Liver (tissue), 9 donors: Measurements from ENCODE around the gene B3GALNT2. TPM values are rescaled to one million over a fixed set of nuclear protein-coding genes. Genes with fewer than 3 reads are reported as not detected.

Source experiments
- DNase-seq: peaks from one replicate; pipeline ENCODE4 v3.0.0-alpha.2; 2017; ENCODE audit warnings: low spot score
- H3K27ac ChIP-seq, 2 donors: one replicate each; pipeline ENCODE4 v1.7.0; 2013; ENCODE audit warnings: inconsistent platforms in 2 of 2, low read length in 2 of 2, control low read depth in 1 of 2, low read depth in 1 of 2, mild to moderate bottlenecking in 1 of 2
- H3K27me3 ChIP-seq, 4 donors: one replicate each; pipeline versions ENCODE4 v1.6.1 to v1.7.0; 2013; ENCODE audit warnings: low read length in 3 of 4, inconsistent platforms in 1 of 4, mild to moderate bottlenecking in 1 of 4, moderate library complexity in 1 of 4; ENCODE audit not compliant: control insufficient read depth in 4 of 4, insufficient read depth in 4 of 4
- H3K36me3 ChIP-seq, 4 donors: one replicate each; pipeline versions ENCODE4 v1.6.1 to v1.7.0; 2013; ENCODE audit warnings: low read length in 3 of 4, mild to moderate bottlenecking in 3 of 4, low read depth in 1 of 4, moderate library complexity in 1 of 4; ENCODE audit not compliant: control insufficient read depth in 4 of 4, insufficient read depth in 3 of 4
- H3K4me1 ChIP-seq, 4 donors: one replicate each; pipeline versions ENCODE4 v1.6.1 to v1.7.0; 2013; ENCODE audit warnings: low read length in 3 of 4, mild to moderate bottlenecking in 3 of 4, moderate library complexity in 1 of 4; ENCODE audit not compliant: control insufficient read depth in 4 of 4, insufficient read depth in 4 of 4
- H3K4me3 ChIP-seq, 3 donors: one replicate each; pipeline versions ENCODE4 v1.6.1 to v1.7.0; 2013; ENCODE audit warnings: low read length in 3 of 3, control low read depth in 1 of 3, low read depth in 1 of 3, mild to moderate bottlenecking in 1 of 3
- H3K9ac ChIP-seq, 2 donors: one replicate each; pipeline ENCODE4 v1.7.0; 2013; ENCODE audit warnings: low read length in 2 of 2, mild to moderate bottlenecking in 2 of 2, moderate library complexity in 2 of 2, control low read depth in 1 of 2, low read depth in 1 of 2
- H3K9me3 ChIP-seq, 4 donors: one replicate each; pipeline versions ENCODE4 v1.6.1 to v1.7.0; 2013; ENCODE audit warnings: low read length in 3 of 4; ENCODE audit not compliant: control insufficient read depth in 4 of 4
- EGR1 ChIP-seq, 2 donors: IDR thresholded peaks; 2 replicates each; pipeline ENCODE4 v1.6.1; 2016 to 2018; ENCODE audit warnings: antibody characterized with exemption in 2 of 2, low read depth in 2 of 2
- FOXA1 ChIP-seq: IDR thresholded peaks from 2 replicates; pipeline ENCODE4 v1.6.1; 2016; ENCODE audit warnings: antibody characterized with exemption
- FOXA2 ChIP-seq: IDR thresholded peaks from 2 replicates; pipeline ENCODE4 v1.6.1; 2016; ENCODE audit warnings: antibody characterized with exemption
- GABPA ChIP-seq, 2 donors: IDR thresholded peaks in 1 of 2; conservative IDR thresholded peaks in 1 of 2; 2 replicates each; pipeline ENCODE4 v1.6.1; 2016; ENCODE audit warnings: antibody characterized with exemption in 2 of 2, mild to moderate bottlenecking in 1 of 2, moderate library complexity in 1 of 2
- HNF4G ChIP-seq: IDR thresholded peaks from 2 replicates; pipeline ENCODE4 v1.6.1; 2016; ENCODE audit warnings: antibody characterized with exemption
- JUND ChIP-seq, 2 donors: IDR thresholded peaks; 2 replicates each; pipeline ENCODE4 v1.6.1; 2016; ENCODE audit warnings: antibody characterized with exemption in 2 of 2
- NR2F2 ChIP-seq: IDR thresholded peaks from 2 replicates; pipeline ENCODE4 v1.6.1; 2016; ENCODE audit warnings: antibody characterized with exemption
- RAD21 ChIP-seq, 2 donors: IDR thresholded peaks; 2 replicates each; pipeline ENCODE4 v1.6.1; 2016; ENCODE audit warnings: antibody characterized with exemption in 2 of 2, mild to moderate bottlenecking in 2 of 2
- RXRA ChIP-seq, 2 donors: IDR thresholded peaks; 2 replicates each; pipeline ENCODE4 v1.6.1; 2017 to 2018; ENCODE audit warnings: antibody characterized with exemption in 2 of 2, mild to moderate bottlenecking in 1 of 2
- SP1 ChIP-seq: IDR thresholded peaks from 2 replicates; pipeline ENCODE4 v1.6.1; 2018; ENCODE audit warnings: antibody characterized with exemption, mild to moderate bottlenecking
- TAF1 ChIP-seq: conservative IDR thresholded peaks from 2 replicates; pipeline ENCODE4 v1.6.1; 2016; ENCODE audit warnings: antibody characterized with exemption, mild to moderate bottlenecking
- WGBS: extraction: QIAGEN DNeasy Blood & Tissue Kit; methylation state at CpG from one replicate; pipeline ENCODE4 v1.1.7; 2013; 5-methylcytosine and 5-hydroxymethylcytosine counted together
- polyA plus RNA-seq, 2 donors: library from polyadenylated mRNA; stranded (reverse) in 1 of 2; unstranded in 1 of 2; fragments of 200-250 nt in 1 of 2; fragments of >200 nt in 1 of 2; fragmentation: Nextera tagmentation in 1 of 2; extraction: Ambion mirVana in 1 of 2; gene quantifications; one replicate each; pipeline versions ENCODE4 v1.2.1 to v1.2.3, GENCODE V29; 2013 to 2015
- total RNA-seq, 2 donors: library from RNA; depleted of rRNA; stranded (reverse); fragments of >200 nt; gene quantifications; one replicate each; pipeline ENCODE4 v1.2.3, GENCODE V29; 2014
- TF ChIP-seq, protein P1 (sequence below): IDR thresholded peaks from 2 replicates; pipeline ENCODE4 v1.6.1; 2016; ENCODE audit warnings: antibody characterized with exemption
- TF ChIP-seq, protein P2 (sequence below): IDR thresholded peaks from 2 replicates; pipeline ENCODE4 v1.6.1; 2016; ENCODE audit warnings: antibody characterized with exemption
- TF ChIP-seq, protein P3 (sequence below): fragments of 150-350 bp; IDR thresholded peaks from 2 replicates; pipeline ENCODE4 v1.5.1; 2017; ENCODE audit warnings: improper control_type of control experiment, low read depth, low read length; ENCODE audit not compliant: missing input control
- TF ChIP-seq, protein P4 (sequence below): IDR thresholded peaks from 2 replicates; pipeline ENCODE4 v1.6.1; 2016; ENCODE audit warnings: antibody characterized with exemption
- TF ChIP-seq, protein P5 (sequence below): IDR thresholded peaks from 2 replicates; pipeline ENCODE4 v1.6.1; 2016; ENCODE audit warnings: antibody characterized with exemption, mild to moderate bottlenecking
- donor health status: healthy.
- donor health status: healthy.
- donor health status: healthy.
- donor health status: healthy.
- donor health status: healthy.

B3GALNT2 gene
- total and polyA plus RNA-seq, 4 donors = 2.3 to 20.7 (median 7.1) TPM

DNA sequence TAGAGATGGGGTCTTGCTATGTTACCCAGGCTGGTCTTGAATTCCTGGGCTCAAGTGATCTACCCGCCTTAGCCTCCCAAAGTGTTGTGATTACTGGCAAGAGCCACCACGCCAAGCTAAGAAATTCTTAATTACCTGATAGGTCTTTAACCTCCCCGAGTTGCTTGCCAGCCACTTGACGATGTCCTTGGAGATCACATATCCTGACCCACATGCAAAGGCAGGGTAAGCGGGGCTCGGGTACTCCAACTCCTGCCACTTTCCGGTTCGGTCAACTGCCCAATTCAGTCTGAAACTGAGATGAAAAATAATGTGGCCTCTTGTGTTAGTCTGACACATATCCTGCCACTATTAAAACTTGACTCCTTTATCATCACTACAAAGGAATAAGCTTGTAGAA is 50.2 kb downstream of the B3GALNT2 start:
- no peaks in the 10 kb centered on the region for H3K9me3 ChIP-seq
- H3K27me3 ChIP-seq = no peaks in the 10 kb centered on the region
- no peak overlapping the region for H3K9ac ChIP-seq
- no peak overlapping the region for H3K27ac ChIP-seq
- H3K36me3 ChIP-seq = peaks cover 3 to 30% (median 17%) of the 10 kb centered on the region in 4 donors
- WGBS = 97% methylated on average over 8 of the region's 8 CpGs
- no peaks in the 10 kb centered on the region for H3K4me1 ChIP-seq
- no peak for DNase-seq
- no peak overlapping the region for H3K4me3 ChIP-seq
- TF ChIP-seq JUND (IDR thresholded peaks at IDR 0.05) (no peak), FOXA1 (no peak), RXRA (IDR thresholded peaks at IDR 0.05) (no peak), TAF1 (no peak), EGR1 (IDR thresholded peaks at IDR 0.05; ENCODE audit: low read depth in 2 of 2) (no peak), HNF4G (no peak), NR2F2 (no peak), SP1 (no peak), RAD21 (IDR thresholded peaks at IDR 0.05) (no peak), GABPA (IDR thresholded peaks at IDR 0.05 in 1 of 2, conservative IDR thresholded peaks at IDR 0.05 in 1 of 2) (no peak)
- TF ChIP-seq, protein P1, sequence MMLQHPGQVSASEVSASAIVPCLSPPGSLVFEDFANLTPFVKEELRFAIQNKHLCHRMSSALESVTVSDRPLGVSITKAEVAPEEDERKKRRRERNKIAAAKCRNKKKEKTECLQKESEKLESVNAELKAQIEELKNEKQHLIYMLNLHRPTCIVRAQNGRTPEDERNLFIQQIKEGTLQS = no peak
- TF ChIP-seq, protein P2, sequence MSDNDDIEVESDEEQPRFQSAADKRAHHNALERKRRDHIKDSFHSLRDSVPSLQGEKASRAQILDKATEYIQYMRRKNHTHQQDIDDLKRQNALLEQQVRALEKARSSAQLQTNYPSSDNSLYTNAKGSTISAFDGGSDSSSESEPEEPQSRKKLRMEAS = no peak
- TF ChIP-seq, protein P3, sequence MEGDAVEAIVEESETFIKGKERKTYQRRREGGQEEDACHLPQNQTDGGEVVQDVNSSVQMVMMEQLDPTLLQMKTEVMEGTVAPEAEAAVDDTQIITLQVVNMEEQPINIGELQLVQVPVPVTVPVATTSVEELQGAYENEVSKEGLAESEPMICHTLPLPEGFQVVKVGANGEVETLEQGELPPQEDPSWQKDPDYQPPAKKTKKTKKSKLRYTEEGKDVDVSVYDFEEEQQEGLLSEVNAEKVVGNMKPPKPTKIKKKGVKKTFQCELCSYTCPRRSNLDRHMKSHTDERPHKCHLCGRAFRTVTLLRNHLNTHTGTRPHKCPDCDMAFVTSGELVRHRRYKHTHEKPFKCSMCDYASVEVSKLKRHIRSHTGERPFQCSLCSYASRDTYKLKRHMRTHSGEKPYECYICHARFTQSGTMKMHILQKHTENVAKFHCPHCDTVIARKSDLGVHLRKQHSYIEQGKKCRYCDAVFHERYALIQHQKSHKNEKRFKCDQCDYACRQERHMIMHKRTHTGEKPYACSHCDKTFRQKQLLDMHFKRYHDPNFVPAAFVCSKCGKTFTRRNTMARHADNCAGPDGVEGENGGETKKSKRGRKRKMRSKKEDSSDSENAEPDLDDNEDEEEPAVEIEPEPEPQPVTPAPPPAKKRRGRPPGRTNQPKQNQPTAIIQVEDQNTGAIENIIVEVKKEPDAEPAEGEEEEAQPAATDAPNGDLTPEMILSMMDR = no peak
- TF ChIP-seq, protein P4, sequence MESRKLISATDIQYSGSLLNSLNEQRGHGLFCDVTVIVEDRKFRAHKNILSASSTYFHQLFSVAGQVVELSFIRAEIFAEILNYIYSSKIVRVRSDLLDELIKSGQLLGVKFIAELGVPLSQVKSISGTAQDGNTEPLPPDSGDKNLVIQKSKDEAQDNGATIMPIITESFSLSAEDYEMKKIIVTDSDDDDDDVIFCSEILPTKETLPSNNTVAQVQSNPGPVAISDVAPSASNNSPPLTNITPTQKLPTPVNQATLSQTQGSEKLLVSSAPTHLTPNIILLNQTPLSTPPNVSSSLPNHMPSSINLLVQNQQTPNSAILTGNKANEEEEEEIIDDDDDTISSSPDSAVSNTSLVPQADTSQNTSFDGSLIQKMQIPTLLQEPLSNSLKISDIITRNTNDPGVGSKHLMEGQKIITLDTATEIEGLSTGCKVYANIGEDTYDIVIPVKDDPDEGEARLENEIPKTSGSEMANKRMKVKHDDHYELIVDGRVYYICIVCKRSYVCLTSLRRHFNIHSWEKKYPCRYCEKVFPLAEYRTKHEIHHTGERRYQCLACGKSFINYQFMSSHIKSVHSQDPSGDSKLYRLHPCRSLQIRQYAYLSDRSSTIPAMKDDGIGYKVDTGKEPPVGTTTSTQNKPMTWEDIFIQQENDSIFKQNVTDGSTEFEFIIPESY = no peak
- TF ChIP-seq, protein P5, sequence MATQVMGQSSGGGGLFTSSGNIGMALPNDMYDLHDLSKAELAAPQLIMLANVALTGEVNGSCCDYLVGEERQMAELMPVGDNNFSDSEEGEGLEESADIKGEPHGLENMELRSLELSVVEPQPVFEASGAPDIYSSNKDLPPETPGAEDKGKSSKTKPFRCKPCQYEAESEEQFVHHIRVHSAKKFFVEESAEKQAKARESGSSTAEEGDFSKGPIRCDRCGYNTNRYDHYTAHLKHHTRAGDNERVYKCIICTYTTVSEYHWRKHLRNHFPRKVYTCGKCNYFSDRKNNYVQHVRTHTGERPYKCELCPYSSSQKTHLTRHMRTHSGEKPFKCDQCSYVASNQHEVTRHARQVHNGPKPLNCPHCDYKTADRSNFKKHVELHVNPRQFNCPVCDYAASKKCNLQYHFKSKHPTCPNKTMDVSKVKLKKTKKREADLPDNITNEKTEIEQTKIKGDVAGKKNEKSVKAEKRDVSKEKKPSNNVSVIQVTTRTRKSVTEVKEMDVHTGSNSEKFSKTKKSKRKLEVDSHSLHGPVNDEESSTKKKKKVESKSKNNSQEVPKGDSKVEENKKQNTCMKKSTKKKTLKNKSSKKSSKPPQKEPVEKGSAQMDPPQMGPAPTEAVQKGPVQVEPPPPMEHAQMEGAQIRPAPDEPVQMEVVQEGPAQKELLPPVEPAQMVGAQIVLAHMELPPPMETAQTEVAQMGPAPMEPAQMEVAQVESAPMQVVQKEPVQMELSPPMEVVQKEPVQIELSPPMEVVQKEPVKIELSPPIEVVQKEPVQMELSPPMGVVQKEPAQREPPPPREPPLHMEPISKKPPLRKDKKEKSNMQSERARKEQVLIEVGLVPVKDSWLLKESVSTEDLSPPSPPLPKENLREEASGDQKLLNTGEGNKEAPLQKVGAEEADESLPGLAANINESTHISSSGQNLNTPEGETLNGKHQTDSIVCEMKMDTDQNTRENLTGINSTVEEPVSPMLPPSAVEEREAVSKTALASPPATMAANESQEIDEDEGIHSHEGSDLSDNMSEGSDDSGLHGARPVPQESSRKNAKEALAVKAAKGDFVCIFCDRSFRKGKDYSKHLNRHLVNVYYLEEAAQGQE = no peak

DNA sequence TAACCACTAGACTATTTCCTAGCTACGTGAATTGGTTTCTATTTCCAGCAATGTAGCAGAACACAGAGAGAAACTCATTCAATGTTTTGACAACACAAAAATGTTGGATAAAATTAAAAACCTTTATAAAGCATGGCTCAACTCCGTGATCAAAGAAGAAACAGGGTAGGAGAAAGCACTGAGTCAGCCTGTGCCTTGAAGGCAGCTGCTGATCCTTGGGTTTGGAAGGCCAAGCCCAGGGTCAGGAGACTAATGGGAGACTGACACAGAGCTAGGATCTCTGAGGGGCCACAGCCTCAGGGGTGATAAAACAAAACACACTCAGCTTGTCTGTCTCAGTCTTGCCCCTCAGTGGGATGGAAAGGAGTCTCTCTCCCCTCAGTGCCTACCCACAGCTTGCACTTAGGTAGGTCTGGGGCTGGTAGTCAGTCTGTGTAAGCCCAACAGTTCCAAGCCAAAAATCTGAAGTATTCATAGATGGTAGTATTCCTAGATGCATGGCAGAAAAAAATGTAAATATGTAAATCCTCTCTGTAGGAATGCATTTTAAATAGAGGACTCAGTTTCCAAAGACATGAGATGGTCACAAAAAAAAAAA is 53.3 kb downstream of the B3GALNT2 start:
- Histone ChIP-seq H3K27me3 (no peaks in the 10 kb centered on the region), H3K9ac (no peak overlapping the region), H3K36me3 (peaks cover 5 to 49% (median 25%) of the 10 kb centered on the region in 4 donors), H3K4me3 (no peak overlapping the region), H3K27ac (no peak overlapping the region), H3K4me1 (no peaks in the 10 kb centered on the region), H3K9me3 (no peaks in the 10 kb centered on the region)
- no peak for DNase-seq
- WGBS = 91% methylated on average over 2 of the region's 2 CpGs
- TF ChIP-seq TAF1 (no peak), NR2F2 (no peak), JUND (IDR thresholded peaks at IDR 0.05) (no peak), FOXA1 (no peak), FOXA2 (no peak)
- TF ChIP-seq, protein P3 = no peak
- TF ChIP-seq, protein P5 = no peak
